ENCODE results near the gene PLEKHB2.
"Not testable (repeated sequence)": the region's sequence is repeated elsewhere in the genome, so short reads cannot be mapped to it uniquely, and the experiment has no call there.

PLEKHB2 gene

GRCh38 chr2:131146749-131147148 lies 41.6 kb downstream of the PLEKHB2 start:
- no peak for DNase-seq

- no peak for DNase-seq
Measured at GRCh38 chr2:131148426-131148825, 43.3 kb downstream of the PLEKHB2 start.

GRCh38 chr2:131150109-131150508 lies 45.0 kb downstream of the PLEKHB2 start:
- DNase-seq: not testable (repeated sequence)

- DNase-seq: no peak
Measured at GRCh38 chr2:131151398-131151797, 46.3 kb downstream of the PLEKHB2 start.

DNA sequence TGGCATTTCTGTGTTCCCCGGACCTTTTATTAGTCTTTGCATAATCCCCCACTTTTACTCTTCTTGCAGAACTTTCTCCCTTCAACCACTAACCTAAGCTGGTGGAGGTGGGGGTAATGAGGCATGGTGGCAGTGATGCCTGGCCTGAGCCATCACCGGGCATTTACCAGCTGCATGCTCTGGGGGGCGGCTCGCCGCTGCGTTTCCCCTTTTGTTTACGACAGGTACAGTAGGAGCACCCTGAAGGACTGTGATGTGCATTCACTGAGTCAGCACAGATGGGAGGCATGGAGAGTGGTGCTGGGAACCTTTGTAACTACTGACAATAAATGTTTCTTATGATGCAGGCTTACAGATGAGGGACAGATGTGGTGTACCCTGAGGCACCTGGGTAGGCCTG lies 46.9 kb downstream of the PLEKHB2 start:
- DNase-seq: no peak

GRCh38 chr2:131153529-131153928 lies 48.4 kb downstream of the PLEKHB2 start:
- no peak for DNase-seq

DNA sequence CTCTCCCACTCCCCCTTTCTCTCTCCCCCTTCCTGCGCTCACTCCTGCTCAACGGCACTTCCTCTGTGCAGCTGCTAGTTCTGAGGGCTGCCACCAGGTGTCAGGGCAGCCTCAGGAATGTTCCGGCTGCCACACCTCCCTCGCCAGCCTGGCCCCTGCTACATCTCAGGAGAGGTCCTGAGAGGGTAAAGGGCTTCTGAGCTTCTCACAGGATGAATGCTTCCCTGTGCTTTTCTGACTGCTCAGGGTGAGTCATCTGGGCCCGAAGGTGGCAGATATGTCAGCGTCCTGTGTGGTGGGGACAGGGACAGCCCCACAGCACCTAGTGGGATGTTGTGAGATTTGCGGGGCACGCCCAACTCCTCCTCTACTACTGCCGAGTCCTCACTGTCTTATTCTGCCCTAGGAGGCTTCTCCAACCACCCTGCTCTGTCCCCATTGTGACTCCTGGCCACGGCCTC lies 49.0 kb downstream of the PLEKHB2 start:
- peak; percentile 62 to 68 for DNase-seq

- DNase-seq: no peak
Measured at GRCh38 chr2:131154647-131155046, 49.5 kb downstream of the PLEKHB2 start.

DNA sequence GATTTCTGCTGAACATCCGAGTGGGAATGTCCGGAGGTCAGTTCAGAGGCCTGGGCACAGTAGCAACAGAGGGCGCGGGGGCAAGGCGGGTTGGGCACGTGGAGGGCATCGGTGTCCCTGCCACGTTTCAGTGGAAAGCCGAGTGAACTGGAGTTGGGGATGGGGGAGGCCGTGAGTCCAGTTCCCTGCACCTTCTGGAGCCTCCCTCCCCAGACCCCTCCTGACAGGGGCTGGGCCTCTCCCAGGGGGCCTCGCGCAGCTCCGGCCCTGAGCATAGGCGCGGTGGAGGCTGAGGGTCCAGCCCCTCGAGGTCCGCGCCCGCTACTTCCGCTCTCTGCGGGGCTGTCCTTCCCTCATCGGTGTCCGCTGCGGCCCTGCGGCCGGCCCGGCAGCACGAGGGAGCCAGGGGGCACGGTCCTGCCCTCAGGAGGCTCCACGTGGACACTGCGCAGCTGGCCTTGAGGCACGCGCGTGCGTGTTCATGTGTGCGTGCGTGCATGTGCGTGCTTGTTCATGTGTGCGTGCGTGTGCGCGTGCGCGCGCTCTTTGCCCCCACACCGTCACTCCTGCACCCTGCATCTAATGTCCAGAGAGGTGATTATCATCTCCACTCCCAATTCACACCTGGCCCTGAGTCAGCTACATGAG lies 50.2 kb downstream of the PLEKHB2 start:
- DNase-seq: no peak

DNA sequence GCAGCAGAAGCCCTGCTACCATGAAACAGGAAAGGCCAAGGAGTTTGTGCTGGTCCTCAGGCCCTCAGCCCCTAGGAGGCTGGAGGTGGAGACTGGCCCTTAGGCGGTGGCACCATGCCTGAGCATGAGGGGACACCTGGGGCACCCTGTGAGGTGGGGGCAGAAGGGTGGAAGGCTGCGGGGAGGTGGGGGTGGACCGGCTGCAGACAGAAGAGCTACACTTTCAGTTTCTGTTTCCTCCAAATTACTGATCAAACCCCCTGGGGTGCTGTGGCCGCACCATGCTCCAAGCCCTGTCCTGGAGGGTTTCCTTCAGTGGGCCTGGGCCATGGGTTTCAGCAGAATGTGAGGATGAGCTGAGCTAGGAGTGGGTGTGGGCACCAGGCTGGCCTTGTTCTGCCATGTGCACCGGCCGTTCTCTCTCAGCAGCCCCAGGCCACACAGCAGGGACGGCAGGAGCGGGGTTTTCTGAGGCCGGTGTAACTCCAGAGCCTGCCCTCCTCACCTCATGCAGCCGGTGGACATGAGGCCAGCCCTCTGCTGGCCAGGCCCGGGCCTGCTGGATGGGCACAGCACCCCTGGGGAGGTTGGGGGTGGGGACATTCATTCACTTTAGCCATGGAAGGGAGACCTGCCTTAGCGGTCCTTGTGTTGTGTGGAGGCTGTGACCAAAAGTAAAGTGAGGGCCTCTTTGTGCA lies 51.5 kb downstream of the PLEKHB2 start:
- no peak for DNase-seq

- DNase-seq: not testable (repeated sequence)
Measured at GRCh38 chr2:131165562-131165961, 60.4 kb downstream of the PLEKHB2 start.

- no peak for DNase-seq
Measured at GRCh38 chr2:131168538-131168937, 63.4 kb downstream of the PLEKHB2 start.

- not testable (repeated sequence) for DNase-seq
Measured at GRCh38 chr2:131178050-131178449, 72.9 kb downstream of the PLEKHB2 start.

DNA sequence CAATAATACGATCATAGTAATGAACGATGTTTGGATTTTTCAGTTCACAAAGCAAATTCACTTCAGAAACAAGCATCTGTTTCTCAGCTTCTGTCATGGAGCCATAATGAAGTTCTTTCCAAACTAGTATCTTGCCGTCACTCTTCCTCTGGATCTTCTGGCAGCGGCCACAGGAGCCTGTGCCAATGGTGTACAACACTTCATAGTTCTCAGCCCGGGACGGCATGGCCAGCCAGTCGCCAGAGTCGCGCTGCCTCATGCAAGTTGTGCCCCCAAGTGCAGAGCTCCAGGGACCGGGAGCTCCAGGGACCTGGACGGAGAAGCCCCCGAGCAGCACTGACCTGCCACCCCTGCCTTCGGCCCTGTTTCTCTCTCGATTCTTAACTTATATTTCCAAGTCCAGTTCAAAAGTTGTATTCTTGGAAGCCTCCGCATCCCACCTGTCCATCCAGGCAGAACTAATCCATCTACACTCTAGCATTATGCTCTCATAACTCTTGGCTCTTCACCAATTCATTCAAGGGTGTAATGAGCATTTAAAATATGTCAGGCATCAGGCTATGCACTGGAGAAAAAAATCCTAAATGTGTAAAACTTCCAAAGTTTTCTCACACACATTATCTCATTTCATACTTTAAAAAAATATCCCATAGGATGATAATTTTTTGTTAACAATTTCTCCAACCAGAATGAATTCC lies 73.7 kb downstream of the PLEKHB2 start:
- not testable (repeated sequence) for DNase-seq

DNA sequence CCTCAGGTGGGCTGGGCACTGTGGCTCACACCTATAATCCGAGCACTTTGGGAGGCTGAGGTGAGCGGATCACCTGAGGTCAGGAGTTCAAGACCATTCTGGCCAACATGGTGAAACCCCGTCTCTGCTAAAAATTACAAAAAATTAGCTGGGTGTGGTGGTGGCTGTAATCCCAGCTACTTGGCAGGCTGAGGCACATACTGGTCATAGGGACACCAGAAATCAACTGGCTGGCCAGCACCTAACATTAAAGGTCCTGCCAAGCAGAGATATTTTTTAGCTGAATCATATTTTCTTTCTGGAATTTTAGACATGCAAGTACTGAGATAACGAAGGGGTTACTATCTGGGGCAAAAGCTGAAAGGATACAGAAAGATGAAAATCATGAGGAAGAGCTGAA lies 76.3 kb downstream of the PLEKHB2 start:
- not testable (repeated sequence) for DNase-seq

- not testable (repeated sequence) for DNase-seq
Measured at GRCh38 chr2:131193421-131193820, 88.3 kb downstream of the PLEKHB2 start.

GRCh38 chr2:131196186-131196585 lies 91.0 kb downstream of the PLEKHB2 start:
- not testable (repeated sequence) for DNase-seq
